WTC11 (cell line): ENCODE results near the gene CACNA2D3.

ENCODE experiments used
- CBFB ChIP-seq: sonication (generic); formaldehyde crosslinking; IDR thresholded peaks from 2 replicates; pipeline ENCODE4 v1.8.1; 2022; ENCODE audit warnings: mild to moderate bottlenecking, low read depth, missing genetic modification reagents
- CTCF ChIP-seq: fragments of 200-600 bp; IDR thresholded peaks from 2 replicates; pipeline ENCODE4 v1.8.0; 2022; ENCODE audit warnings: antibody characterized with exemption
- SP1 ChIP-seq: sonication (generic); formaldehyde crosslinking; conservative IDR thresholded peaks from 2 replicates; pipeline ENCODE4 v1.8.1; 2022; ENCODE audit warnings: missing genetic modification reagents
- TEAD1 ChIP-seq: sonication (generic); formaldehyde crosslinking; IDR thresholded peaks from 2 replicates; pipeline ENCODE4 v1.8.0; 2022; ENCODE audit warnings: mild to moderate bottlenecking, missing genetic modification reagents
- ZNF423 ChIP-seq: fragments of 250-450 bp; sonication (Bioruptor Pico); IDR thresholded peaks from 2 replicates; pipeline ENCODE4 v2.1.2; 2022; ENCODE audit warnings: mild to moderate bottlenecking, moderate library complexity
- TF ChIP-seq, protein P1 (sequence below): sonication (generic); formaldehyde crosslinking; IDR thresholded peaks from 2 replicates; pipeline ENCODE4 v1.8.1; 2022; ENCODE audit warnings: low read depth, missing genetic modification reagents, borderline replicate concordance
- TF ChIP-seq, protein P2 (sequence below): sonication (generic); formaldehyde crosslinking; IDR thresholded peaks from 2 replicates; pipeline ENCODE4 v1.8.0; 2023; ENCODE audit warnings: missing genetic modification reagents
- TF ChIP-seq, protein P3 (sequence below): sonication (generic); formaldehyde crosslinking; IDR thresholded peaks from 2 replicates; pipeline ENCODE4 v1.8.1; 2023; ENCODE audit warnings: mild to moderate bottlenecking, missing genetic modification reagents

DNA sequence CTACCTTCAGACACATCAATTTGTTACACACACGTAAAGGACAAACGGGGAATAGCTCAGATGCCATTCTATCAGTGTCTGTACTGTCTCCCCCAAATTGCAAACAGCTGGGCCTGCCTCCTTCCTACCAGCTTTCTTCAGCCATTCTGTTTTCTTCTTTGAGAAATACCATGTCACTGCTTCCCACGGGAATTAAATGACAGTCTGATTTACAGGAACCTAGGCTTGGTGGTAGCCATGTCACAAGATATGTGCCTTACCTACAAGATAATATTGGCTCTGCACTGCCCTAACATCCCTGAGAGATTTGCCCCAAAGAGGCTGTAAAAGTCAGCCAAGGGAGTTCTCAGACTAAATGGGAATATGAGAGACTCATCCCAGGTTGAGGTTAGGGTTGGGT, 497.2 kb downstream of the CACNA2D3 start:
- TF ChIP-seq, protein P1, sequence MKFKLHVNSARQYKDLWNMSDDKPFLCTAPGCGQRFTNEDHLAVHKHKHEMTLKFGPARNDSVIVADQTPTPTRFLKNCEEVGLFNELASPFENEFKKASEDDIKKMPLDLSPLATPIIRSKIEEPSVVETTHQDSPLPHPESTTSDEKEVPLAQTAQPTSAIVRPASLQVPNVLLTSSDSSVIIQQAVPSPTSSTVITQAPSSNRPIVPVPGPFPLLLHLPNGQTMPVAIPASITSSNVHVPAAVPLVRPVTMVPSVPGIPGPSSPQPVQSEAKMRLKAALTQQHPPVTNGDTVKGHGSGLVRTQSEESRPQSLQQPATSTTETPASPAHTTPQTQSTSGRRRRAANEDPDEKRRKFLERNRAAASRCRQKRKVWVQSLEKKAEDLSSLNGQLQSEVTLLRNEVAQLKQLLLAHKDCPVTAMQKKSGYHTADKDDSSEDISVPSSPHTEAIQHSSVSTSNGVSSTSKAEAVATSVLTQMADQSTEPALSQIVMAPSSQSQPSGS, result no peak
- TF ChIP-seq TEAD1 (CRISPR knock-in tag) (no peak), CTCF (no peak), SP1 (no peak), ZNF423 (CRISPR knock-in tag) (no peak), CBFB (CRISPR knock-in tag) (no peak)
- TF ChIP-seq, protein P2, sequence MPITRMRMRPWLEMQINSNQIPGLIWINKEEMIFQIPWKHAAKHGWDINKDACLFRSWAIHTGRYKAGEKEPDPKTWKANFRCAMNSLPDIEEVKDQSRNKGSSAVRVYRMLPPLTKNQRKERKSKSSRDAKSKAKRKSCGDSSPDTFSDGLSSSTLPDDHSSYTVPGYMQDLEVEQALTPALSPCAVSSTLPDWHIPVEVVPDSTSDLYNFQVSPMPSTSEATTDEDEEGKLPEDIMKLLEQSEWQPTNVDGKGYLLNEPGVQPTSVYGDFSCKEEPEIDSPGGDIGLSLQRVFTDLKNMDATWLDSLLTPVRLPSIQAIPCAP (CRISPR knock-in tag), result no peak
- TF ChIP-seq, protein P3, sequence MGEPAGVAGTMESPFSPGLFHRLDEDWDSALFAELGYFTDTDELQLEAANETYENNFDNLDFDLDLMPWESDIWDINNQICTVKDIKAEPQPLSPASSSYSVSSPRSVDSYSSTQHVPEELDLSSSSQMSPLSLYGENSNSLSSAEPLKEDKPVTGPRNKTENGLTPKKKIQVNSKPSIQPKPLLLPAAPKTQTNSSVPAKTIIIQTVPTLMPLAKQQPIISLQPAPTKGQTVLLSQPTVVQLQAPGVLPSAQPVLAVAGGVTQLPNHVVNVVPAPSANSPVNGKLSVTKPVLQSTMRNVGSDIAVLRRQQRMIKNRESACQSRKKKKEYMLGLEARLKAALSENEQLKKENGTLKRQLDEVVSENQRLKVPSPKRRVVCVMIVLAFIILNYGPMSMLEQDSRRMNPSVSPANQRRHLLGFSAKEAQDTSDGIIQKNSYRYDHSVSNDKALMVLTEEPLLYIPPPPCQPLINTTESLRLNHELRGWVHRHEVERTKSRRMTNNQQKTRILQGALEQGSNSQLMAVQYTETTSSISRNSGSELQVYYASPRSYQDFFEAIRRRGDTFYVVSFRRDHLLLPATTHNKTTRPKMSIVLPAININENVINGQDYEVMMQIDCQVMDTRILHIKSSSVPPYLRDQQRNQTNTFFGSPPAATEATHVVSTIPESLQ (CRISPR knock-in tag), result no peak
